GM19468 (cell line): ENCODE data around the gene RERE.
"Not testable (repeated sequence)": the region's sequence is repeated elsewhere in the genome, so short reads cannot be mapped to it uniquely, and the experiment has no call there.

Experiments
- ATAC-seq: cut with Tn5 transposase; IDR thresholded peaks from one replicate; pipeline ENCODE4 v1.9.1; 2021; ENCODE audit warnings: mild to moderate bottlenecking, moderate library complexity, moderate number of reproducible peaks; ENCODE audit not compliant: unreplicated experiment; ENCODE audit errors: extremely low read depth

Gene RERE

GRCh38 chr1:8382608-8383505 lies 434.6 kb downstream of the RERE start:
- no peak for ATAC-seq

GRCh38 chr1:8382051-8382505 lies 435.4 kb downstream of the RERE start:
- no peak for ATAC-seq

DNA sequence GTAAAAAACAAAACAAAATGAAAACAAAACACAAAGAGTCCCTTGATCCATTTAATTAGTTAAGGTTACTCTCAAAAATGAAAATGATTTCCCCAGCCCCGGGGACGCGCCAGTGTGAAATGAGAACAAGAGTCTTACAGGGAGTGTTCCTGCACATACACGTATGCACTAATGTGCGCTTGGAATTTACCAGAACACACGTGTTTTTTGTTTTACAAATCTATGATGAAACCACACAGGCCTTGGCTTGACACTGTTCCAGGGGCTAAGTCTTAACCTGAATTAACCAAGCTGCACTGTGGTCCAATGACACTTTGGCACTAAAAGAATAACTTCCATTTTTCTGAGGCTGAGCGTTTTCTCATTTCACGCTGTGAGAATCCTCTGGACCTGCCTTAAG lies 435.8 kb downstream of the RERE start:
- ATAC-seq: no peak

DNA sequence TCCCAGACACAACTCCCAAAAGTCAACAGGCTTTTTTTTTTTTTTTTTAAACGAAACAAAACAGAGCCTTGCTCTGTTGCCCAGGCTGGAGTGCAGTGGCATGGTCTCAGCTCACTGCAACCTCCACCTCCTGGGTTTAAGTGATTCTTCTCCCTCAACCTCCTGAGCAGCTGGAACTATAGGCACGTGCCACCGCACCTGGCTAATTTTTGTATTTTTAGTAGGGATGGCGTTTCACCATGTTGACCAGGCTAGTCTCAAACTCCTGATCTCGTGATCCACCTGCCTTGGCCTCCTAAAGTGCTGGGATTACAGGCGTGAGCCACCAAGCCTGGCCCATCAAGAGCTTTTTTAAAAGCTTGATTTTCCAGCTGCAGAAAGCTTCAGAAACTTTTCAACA lies 437.1 kb downstream of the RERE start:
- ATAC-seq: not testable (repeated sequence)

GRCh38 chr1:8379513-8380186 lies 437.8 kb downstream of the RERE start:
- ATAC-seq: no peak

DNA sequence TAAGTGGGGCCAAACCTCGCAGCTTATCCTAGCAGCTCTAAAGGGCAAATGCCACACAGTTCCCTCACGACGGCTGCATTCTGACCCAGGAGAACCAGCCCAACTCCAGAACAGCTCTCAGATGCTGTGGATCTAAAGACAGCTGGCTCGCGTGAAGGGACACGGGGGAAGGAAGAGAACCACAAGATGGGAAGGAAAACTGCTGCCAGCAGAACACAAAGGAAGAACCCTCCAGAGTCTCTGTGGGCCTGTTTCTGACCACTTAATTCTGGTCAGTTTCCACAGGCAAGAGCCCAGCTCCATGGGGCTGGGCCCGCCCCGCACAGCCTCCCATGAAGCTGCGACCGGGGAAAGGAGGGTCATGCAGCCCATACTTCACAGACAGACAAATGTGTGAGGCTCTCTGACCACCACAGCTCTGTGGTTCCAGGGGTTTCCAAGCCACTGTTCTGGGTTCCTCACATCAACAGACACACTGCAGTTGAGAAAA lies 438.4 kb downstream of the RERE start:
- no peak for ATAC-seq

- ATAC-seq: no peak
Measured at GRCh38 chr1:8378178-8378577, 439.3 kb downstream of the RERE start.

GRCh38 chr1:8377271-8377981 lies 440.0 kb downstream of the RERE start:
- ATAC-seq: no peak

DNA sequence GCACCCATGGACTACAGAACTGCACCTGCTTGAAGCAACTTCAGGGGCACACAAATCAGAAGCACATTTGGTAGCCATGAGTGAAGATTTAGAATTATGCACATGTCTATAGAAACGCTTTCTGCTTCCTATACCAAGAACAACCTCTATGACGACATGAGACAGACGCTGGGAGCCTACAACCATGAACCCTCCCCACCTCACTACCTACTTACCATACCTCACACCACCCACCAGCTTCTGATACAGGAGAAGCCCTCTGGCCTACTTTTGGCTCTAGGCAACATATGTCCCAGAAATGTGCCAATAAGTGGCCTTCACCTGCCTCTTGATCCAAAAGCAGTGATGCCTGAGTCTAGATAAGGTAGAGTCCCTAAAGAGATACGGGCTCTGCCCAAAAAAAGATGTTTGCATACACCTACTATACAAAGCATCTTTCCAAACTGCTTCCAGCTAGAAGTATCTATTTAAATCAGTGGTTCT lies 441.0 kb downstream of the RERE start:
- ATAC-seq: no peak

DNA sequence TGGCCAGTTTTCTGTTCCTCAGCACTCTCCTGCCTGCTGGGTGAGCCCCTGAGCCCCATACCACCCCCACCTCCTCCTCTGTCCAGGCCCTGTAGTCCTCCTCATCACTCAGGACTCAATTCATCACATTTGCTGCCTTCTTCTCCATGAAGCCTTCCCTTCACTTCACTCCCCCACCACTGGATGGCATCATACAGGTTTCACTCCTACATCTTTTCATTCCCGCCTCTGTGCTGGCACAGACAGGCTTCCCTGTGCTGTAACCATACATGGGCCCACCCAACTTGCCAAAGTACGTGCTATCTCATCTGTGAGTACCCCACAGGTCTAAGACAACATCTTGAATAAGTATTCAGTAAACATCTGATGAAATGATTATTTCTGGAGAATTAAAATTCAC lies 442.6 kb downstream of the RERE start:
- ATAC-seq: no peak

DNA sequence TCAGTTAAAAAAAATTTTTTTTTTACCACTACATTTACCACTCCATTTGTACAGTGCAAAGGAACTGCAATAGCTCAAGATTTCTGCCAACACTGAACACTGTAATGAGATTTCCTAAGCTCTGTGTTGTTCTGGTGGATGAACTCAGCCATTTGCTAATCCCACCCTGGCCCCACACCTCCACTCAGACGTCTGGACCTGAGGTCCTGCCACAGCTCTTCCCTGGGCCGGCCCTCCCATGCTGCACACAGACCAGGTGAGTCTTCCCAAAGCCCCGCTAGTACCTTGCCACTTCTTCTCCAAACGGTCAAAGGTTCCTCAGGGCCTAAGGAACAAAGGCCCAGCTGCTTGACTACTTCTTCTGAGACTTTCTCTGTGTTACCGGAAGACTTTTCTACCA lies 443.1 kb downstream of the RERE start:
- ATAC-seq: no peak

DNA sequence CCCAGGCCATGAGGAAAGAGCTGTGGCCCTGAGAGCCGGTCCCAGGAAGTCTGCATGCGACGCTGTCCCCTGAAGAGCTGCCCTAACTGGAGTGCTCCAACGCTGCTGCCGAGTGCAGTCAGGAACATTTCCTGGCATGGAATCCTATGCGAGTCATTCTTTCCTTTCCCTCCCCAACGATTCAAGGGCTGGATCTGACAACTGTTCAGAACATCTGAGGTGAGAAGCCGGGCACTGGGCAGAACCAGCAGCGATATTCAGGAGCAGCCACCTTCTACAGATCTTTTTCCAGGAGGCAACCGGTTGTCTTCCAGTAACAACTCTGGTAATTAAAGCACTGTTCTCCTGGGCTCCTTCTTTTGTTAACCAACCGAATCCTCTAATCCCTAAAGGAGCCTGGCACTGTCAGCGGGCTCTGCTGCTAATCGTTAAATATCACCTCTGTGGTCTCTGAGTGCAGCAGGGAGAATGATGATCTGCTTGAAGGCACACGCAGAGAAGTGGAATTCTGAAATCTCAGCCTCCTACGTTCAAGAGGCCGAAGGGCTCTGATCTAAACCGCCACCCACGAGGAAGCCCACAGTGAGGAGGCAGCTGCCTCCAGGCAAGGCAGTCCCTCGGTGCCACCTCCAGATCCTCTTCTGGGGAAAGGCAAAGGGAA lies 443.7 kb downstream of the RERE start:
- ATAC-seq: no peak

GRCh38 chr1:8373125-8373524 lies 444.3 kb downstream of the RERE start:
- no peak for ATAC-seq

DNA sequence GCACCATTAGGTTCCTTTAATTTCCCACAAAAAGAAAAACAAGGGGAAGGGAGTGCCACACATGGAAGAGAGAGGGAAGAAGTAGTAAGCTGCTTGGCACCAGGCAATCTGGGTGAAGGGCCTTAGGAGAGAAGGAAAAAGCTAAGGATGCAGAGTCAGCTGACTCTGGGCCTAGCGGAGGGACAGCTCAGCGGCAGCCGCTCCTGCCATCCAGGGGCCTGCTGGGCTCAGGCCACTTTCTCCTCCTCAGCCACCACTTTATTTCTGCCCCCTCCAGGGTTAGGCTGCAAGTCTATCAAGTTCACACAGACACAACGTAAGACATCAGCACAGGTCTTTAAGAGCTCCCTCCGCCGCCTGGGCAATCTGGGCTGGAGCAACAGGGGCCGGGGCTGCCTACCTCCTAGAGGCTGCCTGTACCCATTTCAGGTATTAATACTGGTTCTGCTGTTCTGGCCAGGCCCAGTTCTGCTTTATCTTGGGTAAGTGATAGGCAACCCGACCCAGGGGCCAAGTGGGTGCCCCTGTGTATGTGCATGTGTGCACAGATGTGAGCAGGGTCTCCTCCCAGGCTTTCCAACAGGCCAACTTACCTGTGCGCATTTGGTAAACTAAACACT lies 446.0 kb downstream of the RERE start:
- ATAC-seq: no peak

GRCh38 chr1:8370905-8371315 lies 446.5 kb downstream of the RERE start:
- no peak for ATAC-seq

- no peak for ATAC-seq
Measured at GRCh38 chr1:8370046-8370881, 447.2 kb downstream of the RERE start.

DNA sequence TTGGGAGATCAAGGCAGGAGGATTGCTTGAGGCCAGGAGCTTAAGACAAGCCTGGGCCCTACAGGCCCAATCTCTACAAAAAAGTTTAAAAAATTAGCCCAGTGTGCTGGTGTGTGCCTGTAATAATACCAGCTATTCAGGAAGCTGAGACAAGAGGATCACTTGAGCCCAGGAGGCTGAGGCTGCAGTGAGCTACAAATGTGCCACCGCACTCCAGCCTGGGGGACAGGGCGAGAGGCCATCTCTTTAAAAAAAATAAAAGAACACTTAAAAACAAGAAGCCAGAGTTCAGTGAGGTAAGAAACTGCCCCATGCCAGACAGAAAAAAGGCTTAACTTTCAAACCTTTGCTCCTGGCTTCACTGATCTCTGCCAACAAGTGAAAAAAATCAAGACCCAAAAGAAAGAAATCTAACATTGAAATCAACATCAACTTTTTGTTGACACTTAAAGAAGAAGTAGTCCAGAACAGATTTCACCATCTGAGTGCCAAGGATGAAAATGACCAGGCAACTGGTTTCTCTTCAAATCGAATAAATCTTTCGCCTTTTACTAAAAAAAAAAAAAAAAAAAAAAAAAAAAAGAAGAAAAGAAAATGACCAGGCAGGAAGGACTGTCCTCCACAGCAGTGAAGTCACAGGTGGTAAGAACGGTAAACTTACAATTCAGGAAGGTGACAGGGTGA lies 448.3 kb downstream of the RERE start:
- ATAC-seq: no peak

- no peak for ATAC-seq
Measured at GRCh38 chr1:8367571-8368194, 449.8 kb downstream of the RERE start.
